Myocyte (in vitro differentiated cells): ENCODE measurements around the gene WWC1. TPM values are rescaled to one million over a fixed set of nuclear protein-coding genes. Genes with fewer than 3 reads are reported as not detected.
A peak's percentile ranks its signal among the peaks of the same experiment; 100 is the strongest.

Experiments
- DNase-seq: peaks from one replicate; pipeline ENCODE4 v3.0.0-alpha.2; 2012; ENCODE audit warnings: low read depth
- total RNA-seq: library from RNA; depleted of rRNA; stranded (reverse); fragments of >200 nt; gene quantifications from 2 replicates; pipeline ENCODE4 v1.2.3, GENCODE V29; 2014

Gene WWC1
- total RNA-seq, 1 donor from 2014 or later, result 0.03 TPM

DNA sequence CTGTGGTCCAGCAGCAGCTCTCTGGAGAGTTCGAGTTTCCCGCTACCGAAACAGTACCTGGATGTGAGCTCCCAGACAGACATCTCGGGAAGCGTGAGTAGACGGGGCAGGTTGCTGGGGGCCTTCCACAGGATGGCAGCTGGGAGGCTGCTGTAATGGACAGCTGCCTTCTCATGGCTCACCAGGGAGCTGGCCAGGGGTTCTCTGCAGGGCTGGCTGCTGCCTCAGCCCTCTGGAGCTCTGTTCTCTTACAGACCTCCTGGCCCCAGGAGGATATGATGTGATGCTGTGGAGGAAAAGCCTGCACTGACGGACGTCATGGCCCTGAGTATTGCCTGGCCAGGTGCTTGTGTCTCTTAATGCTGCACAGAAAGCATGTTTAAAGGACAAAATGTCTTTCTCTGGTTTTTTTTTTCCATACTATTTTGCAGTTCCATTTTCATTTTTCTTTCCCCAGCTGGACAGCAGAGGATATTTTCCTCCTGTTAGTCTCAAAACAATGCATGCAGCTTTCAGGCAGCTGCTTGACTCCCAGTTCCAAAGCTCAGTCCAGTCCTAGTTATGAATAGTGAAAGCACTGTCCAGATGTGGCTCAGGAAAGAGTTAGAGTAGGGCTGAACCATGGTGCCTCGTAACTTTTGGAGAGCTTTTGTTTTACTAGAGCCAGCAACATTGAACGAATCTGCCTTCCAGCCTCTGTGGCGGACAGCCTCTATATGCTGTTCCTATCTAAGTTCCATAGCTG, 117.3 kb downstream of the WWC1 start:
- peak; percentile 52 for DNase-seq

DNA sequence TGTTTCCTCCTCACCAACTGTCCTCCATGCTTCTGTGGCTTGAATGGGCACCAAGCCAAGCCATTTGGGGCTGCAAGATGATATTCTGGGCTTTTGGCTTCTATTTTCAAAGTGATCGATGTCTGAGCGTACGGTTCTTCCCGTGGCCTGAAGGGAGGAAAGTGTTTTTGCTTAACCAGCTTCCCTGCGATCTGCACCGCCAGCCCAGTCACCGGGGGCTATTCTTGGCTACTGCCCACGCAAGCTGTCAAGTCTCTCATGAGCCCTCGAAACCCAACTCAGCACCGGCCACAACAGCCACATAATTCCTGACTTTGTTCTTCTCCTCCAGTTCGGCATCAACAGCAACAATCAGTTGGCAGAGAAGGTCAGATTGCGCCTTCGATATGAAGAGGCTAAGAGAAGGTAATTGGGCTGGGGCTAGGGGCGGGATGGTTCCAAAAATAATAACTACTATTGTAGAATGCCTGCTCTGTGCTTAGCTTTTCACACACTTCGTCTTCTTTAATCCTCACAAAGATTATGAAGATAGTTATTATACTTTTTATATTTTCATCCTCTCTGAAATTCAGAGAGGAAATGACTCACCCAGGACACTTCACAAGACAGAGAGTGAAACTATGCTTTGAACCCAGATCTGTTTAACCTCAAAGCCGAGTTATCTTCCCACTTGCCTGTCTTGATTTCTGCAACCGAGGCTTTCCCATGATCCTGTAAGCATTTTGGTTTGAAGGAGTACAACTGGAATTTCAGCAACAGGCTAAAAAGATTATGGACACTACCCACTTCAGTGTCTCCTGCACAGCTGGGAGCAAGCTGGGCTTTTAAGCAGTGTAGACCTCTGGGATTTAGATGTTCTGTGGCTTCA, 118.4 kb downstream of the WWC1 start:
- peak; percentile 69 for DNase-seq

DNA sequence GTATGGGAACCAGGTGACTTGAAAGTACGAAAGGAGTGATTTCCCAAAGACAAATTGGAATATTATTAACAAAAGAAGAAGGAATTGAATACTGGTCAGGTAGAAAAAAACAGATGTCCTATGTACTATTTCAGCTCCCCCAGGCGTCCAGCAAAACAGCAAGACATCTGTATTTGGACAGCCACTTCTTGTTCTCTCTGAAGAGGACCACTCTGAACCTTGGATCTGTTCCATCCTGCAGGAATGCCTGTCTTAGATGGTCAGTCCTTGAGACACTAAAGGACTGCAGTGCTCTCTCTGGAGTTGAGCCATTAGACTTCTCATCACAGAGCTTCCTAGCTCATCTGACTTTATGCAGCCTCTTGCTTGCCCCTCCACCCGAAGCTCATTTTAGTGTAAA, 120.4 kb downstream of the WWC1 start:
- no peak for DNase-seq

DNA sequence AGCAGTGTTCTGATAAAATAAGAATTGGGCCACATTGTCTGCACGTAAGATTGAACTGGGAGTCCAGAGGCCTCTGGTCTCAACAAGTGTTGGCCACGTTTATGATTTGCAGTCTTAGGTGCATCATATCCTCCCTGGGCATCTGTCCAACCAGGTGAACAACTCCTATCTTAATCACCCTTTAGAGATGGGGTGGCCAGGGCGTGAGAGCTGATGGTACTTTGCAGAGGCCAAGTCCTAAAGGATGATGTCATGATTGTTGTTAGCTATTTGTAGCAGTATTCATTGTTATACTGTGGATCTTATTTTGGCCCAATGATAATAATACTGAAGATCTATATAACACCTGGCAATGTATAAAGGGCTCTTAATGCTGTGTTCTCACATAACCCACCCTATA, 121.6 kb downstream of the WWC1 start:
- no peak for DNase-seq

DNA sequence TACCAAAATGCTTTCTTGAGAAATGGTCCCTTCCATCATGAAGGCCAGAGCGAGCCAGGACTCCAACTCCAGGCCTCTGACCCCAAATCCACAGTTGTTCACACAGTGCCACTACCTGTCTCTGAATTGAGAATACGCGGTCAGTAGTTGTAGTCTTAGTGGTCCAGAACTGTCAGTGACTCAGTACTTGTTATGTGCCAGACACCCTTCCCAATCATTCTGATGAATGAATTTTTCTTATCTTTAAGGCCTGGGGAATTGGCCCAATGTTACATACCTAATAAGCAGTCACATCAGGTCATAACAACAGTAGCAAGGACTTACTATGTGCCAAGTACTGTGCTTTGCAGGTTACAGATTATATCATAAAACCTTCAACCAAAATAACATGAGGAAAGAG, 122.2 kb downstream of the WWC1 start:
- no peak for DNase-seq

DNA sequence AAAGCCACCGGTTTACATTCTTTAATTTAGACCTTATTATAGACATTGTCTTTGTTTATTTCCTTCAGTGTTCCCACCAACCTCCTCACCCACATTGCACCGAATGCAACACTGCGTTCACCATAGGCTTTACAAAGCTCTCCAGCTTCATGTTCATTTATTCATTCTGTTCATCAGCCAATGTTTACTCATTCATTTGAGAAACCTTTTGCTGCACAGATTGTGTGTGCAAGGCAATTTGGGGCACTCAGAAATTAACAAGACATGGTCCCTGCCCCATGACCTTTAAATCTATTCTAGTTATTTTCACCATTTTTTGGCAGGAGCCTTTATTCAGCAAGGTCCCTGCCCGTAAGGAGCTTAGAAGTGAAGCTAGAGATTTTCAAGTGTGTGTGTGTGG, 124.0 kb downstream of the WWC1 start:
- DNase-seq, result no peak

DNA sequence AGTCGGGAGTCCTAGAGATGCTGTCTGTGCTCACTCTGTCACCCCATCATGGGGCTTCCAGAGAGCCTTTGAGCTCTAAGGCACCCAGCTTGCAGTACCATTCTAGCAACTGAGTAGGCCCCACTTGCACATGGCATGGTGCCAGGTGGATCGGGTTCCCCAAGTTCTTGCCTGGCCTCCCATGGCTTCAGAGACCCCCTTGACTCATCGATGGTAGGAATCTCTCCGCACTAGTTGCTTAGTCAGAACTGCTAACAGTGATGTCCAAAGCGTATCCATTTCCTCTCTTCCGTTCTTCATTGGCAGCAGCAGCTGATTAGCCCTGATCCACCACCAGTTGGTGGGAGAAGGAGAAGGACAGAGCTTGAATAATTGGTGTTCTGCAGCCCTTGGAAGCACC, 124.5 kb downstream of the WWC1 start:
- no peak for DNase-seq

DNA sequence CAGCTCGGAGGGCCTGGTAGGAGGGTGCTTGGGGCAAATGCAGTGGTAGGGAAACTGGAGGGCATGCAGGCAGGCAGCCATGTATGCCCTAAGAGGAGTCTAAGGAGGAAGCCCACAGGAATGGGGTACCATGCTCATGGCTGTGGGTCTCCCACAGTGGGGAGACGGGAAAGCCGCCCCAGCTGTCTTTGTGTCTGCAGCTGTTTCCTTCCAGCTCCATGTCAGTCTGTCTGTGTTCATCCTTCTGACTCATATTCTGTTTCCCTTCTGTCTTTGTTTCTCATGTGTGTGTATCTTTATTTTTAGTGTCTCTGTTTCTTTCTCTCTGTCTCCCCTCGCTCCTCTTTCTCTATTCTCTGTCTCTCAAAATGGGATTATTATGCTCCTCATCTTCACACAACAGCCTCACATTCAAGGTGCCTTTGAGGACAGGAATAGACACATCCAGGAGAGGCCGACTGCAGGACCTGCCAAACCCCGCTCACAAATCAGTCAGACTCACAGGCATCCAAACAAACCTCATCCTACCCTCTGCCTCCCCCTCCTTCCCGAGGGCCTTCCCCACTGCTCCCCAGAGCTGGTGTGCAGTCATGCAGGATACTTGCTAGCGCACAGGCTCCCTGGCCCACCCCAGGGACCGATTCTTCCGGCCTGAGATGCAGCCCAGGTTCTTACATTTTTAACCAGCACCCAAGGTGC, 126.4 kb downstream of the WWC1 start:
- peak; percentile 89 for DNase-seq

DNA sequence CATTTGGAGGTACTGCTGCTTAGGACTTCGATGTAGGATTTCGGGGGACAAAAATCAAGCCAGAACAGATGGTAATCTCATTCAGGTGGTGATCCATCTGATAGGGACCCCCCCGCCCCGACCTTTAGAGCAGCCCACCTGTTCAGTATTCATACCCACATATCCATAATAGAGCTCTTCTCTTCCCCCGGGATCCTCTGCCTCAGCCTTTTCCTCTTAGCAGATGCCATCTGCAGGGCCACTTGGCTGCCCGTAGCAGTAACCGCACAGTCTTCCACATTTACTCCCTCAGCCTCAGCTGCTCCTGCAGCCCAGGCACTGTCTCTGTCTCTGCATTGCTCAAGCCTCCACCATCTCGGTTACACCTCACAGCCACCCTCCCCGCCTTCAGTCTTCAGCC, 129.0 kb downstream of the WWC1 start:
- no peak for DNase-seq

DNA sequence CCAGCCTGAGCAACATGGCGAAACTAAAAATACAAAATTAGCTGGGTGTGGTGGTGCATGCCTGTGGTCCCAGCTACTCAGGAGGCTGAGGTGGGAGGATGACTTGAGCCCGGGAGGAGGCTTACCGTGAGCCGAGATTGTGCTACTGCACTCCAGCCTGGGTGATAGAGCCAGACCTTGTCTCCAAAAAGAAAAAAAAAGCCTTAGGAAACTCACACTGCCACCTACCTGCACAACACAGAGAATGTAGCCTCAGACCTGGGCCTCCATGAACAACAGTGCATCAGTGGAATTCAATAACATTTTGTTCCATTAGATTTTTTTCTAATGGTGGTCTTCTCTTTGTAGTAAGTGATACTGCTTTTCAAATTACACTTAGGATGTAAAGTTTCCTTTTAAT, 131.0 kb downstream of the WWC1 start:
- no peak for DNase-seq

DNA sequence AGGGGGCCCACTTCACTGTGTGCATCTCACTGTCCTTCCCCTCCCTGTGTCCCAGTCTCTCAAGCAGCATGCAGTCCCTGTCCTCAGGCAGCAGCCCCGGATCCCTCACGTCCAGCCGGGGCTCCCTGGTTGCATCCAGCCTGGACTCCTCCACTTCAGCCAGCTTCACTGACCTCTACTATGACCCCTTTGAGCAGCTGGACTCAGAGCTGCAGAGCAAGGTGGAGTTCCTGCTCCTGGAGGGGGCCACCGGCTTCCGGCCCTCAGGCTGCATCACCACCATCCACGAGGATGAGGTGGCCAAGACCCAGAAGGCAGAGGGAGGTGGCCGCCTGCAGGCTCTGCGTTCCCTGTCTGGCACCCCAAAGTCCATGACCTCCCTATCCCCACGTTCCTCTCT, 132.0 kb downstream of the WWC1 start:
- DNase-seq, result no peak

DNA sequence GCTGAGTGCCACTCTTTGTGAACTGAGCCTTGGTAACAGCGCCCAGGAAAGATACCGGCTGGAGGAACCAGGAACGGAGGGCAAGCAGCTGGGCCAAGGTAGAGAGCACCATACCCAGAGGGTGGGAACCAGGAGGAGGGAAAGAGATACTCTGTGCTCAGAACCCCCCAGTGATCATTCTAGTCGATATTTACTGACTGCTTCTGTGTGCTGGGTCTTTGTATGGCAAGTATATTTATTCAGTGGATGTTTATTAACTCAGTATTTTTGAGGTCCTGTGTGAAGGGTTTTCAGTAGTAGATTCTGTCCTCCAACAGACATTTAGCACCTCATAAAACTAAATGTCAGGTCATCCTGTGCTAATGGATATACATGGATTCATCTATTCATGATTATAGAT, 132.5 kb downstream of the WWC1 start:
- DNase-seq, result no peak

DNA sequence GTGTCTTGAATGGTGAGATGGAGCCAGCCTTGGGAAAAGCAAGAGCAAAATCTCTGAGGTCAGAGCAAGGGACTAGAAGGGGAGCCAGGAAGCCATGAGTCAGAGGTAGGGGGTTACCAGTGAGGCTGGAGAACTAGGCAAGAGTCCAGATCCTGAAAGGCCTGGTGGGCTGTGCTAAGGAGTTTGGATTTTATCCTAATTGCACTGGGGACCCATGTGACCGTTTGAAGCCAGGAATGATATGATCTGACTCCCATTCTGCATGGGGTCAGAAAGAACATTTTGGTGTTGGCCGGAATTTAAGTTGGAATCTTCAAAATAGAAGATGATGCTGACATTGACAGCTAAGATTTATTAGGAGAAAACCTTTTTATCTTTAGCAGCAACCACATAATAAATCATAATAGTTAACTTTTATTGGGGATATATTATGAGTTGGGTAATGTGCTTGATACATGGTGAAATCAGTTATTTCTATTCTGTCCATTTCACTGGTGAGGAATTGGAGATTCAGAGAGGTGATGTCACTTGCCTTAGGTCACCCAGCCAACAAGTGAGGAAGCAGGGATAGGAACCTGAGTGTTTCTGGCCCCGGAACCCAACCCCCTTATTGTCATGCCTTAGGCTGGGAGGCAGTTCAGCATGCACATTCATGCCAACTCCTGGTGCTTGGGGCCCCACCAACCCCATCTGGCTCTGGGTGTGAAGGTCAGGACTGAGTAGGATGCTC, 133.3 kb downstream of the WWC1 start:
- no peak for DNase-seq

DNA sequence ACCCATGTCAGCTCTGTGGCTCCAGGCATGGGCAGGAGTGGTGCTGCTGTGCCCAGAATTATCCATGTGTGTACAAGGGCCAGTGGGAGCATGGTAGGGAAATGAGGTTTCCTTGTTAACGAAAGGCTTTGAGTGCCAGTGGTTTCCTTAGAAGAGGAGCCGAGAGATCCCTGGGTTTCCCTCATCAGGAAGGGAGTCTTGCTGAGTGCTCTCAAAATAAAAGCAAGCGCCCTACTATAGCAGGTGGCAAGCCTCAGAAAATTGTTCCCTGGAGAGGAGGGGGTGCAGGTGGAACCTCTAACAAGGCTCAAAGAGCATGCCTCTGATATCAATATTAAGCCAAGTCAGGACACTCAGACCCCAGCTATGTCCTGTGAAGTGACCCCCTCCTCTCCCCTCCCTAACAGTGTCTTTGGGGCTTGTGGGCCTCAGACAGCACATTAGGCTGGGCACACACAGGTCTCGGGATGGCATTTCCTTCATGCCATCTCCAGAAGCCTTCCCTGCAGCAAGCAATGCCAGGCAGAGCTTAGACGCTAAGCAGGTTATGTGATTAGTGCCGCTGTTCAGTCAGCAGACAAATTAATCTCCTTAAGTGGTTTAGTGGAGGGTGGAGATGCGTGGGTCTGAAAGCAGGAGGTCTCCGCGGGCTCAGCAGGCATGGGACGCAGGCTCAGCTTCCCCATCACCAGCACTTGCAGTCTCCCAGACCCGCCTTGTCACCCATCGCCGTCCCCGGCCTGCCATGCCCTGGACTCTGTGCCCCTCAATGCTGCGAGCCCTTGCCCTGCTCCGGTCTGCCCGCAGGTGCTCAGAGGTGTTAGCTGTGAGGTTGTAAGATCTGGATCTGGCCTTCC, 134.8 kb downstream of the WWC1 start:
- DNase-seq, result no peak

DNA sequence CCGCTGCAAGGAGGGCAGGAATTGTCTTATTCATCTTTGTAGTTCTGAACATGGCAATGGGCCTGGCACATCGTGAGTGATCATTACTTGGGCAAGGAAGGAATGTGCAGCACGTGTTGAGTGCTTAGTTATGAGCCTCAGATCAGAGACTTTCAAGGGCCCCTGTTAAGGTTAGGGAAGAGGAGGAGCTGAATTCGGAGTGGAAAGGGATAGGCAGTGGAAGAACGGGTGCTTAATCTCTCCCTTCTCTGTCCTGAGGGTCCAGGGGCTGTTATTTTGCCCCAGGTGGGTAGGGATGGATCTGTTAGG, 135.4 kb downstream of the WWC1 start:
- no peak for DNase-seq

DNA sequence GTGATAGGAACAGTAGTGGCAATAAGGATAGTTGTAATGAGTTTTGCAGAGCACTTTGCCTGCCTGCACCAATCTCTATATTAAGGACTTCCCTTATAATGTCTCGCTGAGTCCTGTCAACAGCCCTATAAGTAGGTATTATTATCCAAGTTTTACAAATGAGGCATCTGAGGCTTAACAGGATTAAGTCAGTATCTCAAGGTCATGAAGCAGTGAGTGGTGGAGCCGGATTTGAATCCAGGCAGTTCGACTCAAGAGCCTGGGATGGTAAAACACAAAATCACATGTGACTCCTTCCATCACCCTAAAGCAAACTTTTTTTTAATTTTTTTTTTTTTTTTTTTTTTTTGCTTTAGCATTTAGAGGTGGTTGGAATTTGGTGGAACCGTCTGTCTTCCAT, 135.8 kb downstream of the WWC1 start:
- DNase-seq, result no peak

DNA sequence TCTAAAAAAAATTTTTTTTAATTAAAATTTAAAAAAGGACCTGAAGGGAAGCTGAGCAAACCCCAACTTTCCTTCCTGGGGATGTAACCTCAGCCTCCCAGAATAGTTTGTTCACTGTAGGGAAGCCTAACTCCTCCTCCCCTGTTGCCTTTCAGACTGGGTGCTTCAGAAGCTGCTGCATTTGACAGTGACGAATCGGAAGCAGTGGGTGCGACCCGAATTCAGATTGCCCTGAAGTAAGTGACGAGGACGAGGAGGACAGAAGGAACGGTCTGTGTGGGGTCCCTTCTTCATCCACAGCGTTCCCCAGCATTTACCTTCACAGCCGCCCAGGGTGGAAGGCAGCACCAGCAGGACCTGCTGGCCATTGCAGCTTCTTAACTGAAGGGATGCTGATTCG, 137.1 kb downstream of the WWC1 start:
- DNase-seq, result no peak

DNA sequence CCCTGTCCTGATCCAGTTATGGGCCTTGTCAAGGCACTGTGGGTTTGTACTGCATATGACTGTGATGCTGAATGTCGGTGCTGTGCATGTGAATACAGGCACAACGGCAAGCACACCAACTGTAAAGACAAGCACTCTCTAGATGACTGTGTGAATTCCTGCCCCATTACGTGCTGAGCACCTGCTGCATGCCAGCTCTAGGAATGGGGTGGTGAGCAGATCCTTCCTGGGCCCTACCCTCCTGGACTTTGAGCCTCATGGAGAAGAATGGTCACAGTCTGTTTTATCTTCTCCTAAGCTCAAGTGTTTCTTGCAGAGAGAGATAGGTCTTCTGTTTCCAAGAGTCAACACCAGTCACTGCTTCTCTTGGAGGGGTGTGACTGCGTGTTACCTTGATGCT, 138.9 kb downstream of the WWC1 start:
- no peak for DNase-seq

DNA sequence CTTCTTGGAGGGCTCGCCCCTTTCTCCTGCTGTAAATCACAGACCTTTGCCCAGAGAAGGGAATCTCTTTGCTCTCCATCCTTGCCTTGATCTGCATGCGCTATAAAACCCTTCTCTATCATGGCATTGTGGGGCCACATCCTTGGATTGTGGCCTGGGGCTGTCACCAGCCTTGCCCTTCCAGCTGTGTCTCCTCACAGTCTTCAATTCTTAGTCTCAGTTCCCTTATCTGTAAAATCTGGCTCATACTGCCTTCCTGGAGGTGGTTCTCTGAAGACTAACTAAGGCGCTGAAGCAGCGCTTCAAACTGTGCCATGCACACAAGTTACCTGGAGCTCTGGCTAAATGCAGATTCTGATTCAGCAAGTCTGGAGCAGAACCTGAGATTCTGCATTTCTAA, 141.5 kb downstream of the WWC1 start:
- no peak for DNase-seq

DNA sequence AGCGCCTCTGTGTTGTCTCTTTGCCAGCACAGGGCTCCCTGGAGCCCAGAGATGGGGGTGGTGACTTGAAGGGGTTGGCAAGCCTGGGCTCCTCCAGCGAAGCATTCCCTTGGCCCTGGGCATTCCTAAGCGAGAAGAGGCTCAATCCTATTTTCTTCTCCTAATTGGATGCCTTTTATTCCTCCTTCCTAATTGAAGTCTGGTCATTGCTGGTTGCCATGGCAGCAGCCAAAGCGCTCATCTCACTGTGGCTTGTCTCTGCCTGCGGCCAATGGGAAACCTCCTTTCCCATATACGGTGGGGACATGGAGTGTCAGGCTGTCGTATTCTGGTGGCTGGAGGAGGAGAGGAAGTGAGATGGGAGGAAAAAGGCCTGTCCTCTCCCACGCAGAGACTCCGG, 142.6 kb downstream of the WWC1 start:
- no peak for DNase-seq
